ENCODE data around the gene NMUR1. TPM values are rescaled to one million over a fixed set of nuclear protein-coding genes. Genes with fewer than 3 reads are reported as not detected.

The NMUR1 gene
- total RNA-seq, 1 donor from 2014 or later: 0.10 TPM

GRCh38 chr2:231549446-231550239 lies 19.4 kb upstream of the NMUR1 start:
- peaks cover 9% of the 10 kb centered on the region for H3K36me3 Mint-ChIP-seq (ENCODE audit: low read depth)
- H3K27me3 Mint-ChIP-seq (ENCODE audit: low read depth): no peaks in the 10 kb centered on the region
- H3K4me1 Mint-ChIP-seq (ENCODE audit: low read depth): peaks cover 14% of the 10 kb centered on the region
- peak overlapping the region; percentile 12 for H3K27ac Mint-ChIP-seq (ENCODE audit: unreplicated experiment)
- DNase-seq (ENCODE audit: low spot score): no peak
- H3K4me3 Mint-ChIP-seq (ENCODE audit: unreplicated experiment): no peak overlapping the region
- H3K9me3 Mint-ChIP-seq (ENCODE audit: low read depth): peaks cover 12% of the 10 kb centered on the region
- TF ChIP-seq, protein P1, sequence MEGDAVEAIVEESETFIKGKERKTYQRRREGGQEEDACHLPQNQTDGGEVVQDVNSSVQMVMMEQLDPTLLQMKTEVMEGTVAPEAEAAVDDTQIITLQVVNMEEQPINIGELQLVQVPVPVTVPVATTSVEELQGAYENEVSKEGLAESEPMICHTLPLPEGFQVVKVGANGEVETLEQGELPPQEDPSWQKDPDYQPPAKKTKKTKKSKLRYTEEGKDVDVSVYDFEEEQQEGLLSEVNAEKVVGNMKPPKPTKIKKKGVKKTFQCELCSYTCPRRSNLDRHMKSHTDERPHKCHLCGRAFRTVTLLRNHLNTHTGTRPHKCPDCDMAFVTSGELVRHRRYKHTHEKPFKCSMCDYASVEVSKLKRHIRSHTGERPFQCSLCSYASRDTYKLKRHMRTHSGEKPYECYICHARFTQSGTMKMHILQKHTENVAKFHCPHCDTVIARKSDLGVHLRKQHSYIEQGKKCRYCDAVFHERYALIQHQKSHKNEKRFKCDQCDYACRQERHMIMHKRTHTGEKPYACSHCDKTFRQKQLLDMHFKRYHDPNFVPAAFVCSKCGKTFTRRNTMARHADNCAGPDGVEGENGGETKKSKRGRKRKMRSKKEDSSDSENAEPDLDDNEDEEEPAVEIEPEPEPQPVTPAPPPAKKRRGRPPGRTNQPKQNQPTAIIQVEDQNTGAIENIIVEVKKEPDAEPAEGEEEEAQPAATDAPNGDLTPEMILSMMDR (IDR thresholded peaks at IDR 0.05): no peak

- Mint-ChIP-seq H3K36me3 (ENCODE audit: low read depth) (peaks cover 9% of the 10 kb centered on the region), H3K27ac (ENCODE audit: unreplicated experiment) (no peak overlapping the region), H3K27me3 (ENCODE audit: low read depth) (no peaks in the 10 kb centered on the region), H3K4me3 (ENCODE audit: unreplicated experiment) (no peak overlapping the region), H3K4me1 (ENCODE audit: low read depth) (peaks cover 11% of the 10 kb centered on the region), H3K9me3 (ENCODE audit: low read depth) (peaks cover 11% of the 10 kb centered on the region)
- TF ChIP-seq, protein P1 (IDR thresholded peaks at IDR 0.05): no peak
- no peak for DNase-seq (ENCODE audit: low spot score)
Measured at GRCh38 chr2:231548752-231549151, 18.5 kb upstream of the NMUR1 start.

GRCh38 chr2:231547315-231548110 lies 17.3 kb upstream of the NMUR1 start:
- Mint-ChIP-seq H3K27me3 (ENCODE audit: low read depth) (no peaks in the 10 kb centered on the region), H3K36me3 (ENCODE audit: low read depth) (peaks cover 2% of the 10 kb centered on the region), H3K9me3 (ENCODE audit: low read depth) (peaks cover 6% of the 10 kb centered on the region), H3K27ac (ENCODE audit: unreplicated experiment) (no peak overlapping the region), H3K4me3 (ENCODE audit: unreplicated experiment) (no peak overlapping the region), H3K4me1 (ENCODE audit: low read depth) (peaks cover 12% of the 10 kb centered on the region)
- TF ChIP-seq, protein P1 (IDR thresholded peaks at IDR 0.05): no peak
- no peak for DNase-seq (ENCODE audit: low spot score)

GRCh38 chr2:231546014-231546715 lies 15.9 kb upstream of the NMUR1 start:
- TF ChIP-seq, protein P1 (IDR thresholded peaks at IDR 0.05): no peak
- H3K4me1 Mint-ChIP-seq (ENCODE audit: low read depth): peaks cover 22% of the 10 kb centered on the region
- peaks cover 2% of the 10 kb centered on the region for H3K36me3 Mint-ChIP-seq (ENCODE audit: low read depth)
- no peaks in the 10 kb centered on the region for H3K27me3 Mint-ChIP-seq (ENCODE audit: low read depth)
- no peak for DNase-seq (ENCODE audit: low spot score)
- peaks cover 9% of the 10 kb centered on the region for H3K9me3 Mint-ChIP-seq (ENCODE audit: low read depth)
- H3K4me3 Mint-ChIP-seq (ENCODE audit: unreplicated experiment): no peak overlapping the region
- peak overlapping the region; percentile 70 for H3K27ac Mint-ChIP-seq (ENCODE audit: unreplicated experiment)

All from chondrocyte (in vitro differentiated cells).